Astrocyte (in vitro differentiated cells and primary cell): ENCODE results near the gene NOS1AP. TPM values are rescaled to one million over a fixed set of nuclear protein-coding genes. Genes with fewer than 3 reads are reported as not detected.

Source experiments
- DNase-seq: peaks from one replicate; pipeline ENCODE4 v3.0.0-alpha.2; 2010; ENCODE audit warnings: low read depth
- FAIRE-seq: peaks from 2 replicates; lab custom pipeline; 2011; peaks lifted over from hg19 to GRCh38; lab: Jason Lieb, UNC
- H2AFZ ChIP-seq: 2 replicates; pipeline ENCODE4 v1.6.0; 2012; ENCODE audit warnings: low read depth, low read length, inconsistent platforms
- H3K27ac ChIP-seq: 2 replicates; pipeline ENCODE4 v1.5.1; 2011; ENCODE audit warnings: low read depth, low read length, inconsistent platforms
- H3K27me3 ChIP-seq: 2 replicates; pipeline ENCODE4 v1.6.0; 2011; ENCODE audit warnings: low read length, inconsistent platforms; ENCODE audit not compliant: insufficient read depth
- H3K36me3 ChIP-seq: 2 replicates; pipeline ENCODE4 v1.5.1; 2011; ENCODE audit warnings: low read length, inconsistent platforms; ENCODE audit not compliant: insufficient read depth
- H3K4me1 ChIP-seq: 2 replicates; pipeline ENCODE4 v1.5.1; 2011; ENCODE audit warnings: low read length, inconsistent platforms; ENCODE audit not compliant: insufficient read depth
- H3K4me2 ChIP-seq: 2 replicates; pipeline ENCODE4 v1.6.0; 2012; ENCODE audit warnings: low read length, inconsistent platforms
- H3K4me3 ChIP-seq: 2 replicates; pipeline ENCODE4 v1.5.1; 2011; ENCODE audit warnings: low read depth, mild to moderate bottlenecking, low read length, inconsistent platforms; ENCODE audit not compliant: insufficient read depth
- H3K79me2 ChIP-seq: 2 replicates; pipeline ENCODE4 v1.6.0; 2012; ENCODE audit warnings: mild to moderate bottlenecking, low read length, inconsistent platforms; ENCODE audit not compliant: insufficient read depth
- H3K9ac ChIP-seq: 2 replicates; pipeline ENCODE4 v1.6.0; 2012; ENCODE audit warnings: mild to moderate bottlenecking, low read length, inconsistent platforms
- H3K9me3 ChIP-seq: 2 replicates; pipeline ENCODE4 v1.5.1; 2012; ENCODE audit warnings: low read depth, mild to moderate bottlenecking, low read length, inconsistent platforms; ENCODE audit not compliant: insufficient read depth
- H4K20me1 ChIP-seq: 2 replicates; pipeline ENCODE4 v1.6.0; 2012; ENCODE audit warnings: low read length, inconsistent platforms; ENCODE audit not compliant: insufficient read depth
- H3K27ac Mint-ChIP-seq: one replicate; pipeline ENCODE4 v1.8.0; 2021; ENCODE audit warnings: mild to moderate bottlenecking, mixed read lengths; ENCODE audit not compliant: unreplicated experiment
- H3K27me3 Mint-ChIP-seq: one replicate; pipeline ENCODE4 v1.8.0; 2021; ENCODE audit warnings: low read depth, mixed read lengths; ENCODE audit not compliant: unreplicated experiment
- H3K36me3 Mint-ChIP-seq: one replicate; pipeline ENCODE4 v1.8.0; 2021; ENCODE audit warnings: low read depth, mixed read lengths; ENCODE audit not compliant: unreplicated experiment
- H3K4me1 Mint-ChIP-seq: one replicate; pipeline ENCODE4 v1.8.0; 2021; ENCODE audit warnings: low read depth, mixed read lengths; ENCODE audit not compliant: unreplicated experiment
- H3K4me3 Mint-ChIP-seq: one replicate; pipeline ENCODE4 v1.8.0; 2021; ENCODE audit warnings: mild to moderate bottlenecking, moderate library complexity, mixed read lengths; ENCODE audit not compliant: unreplicated experiment
- H3K9me3 Mint-ChIP-seq: one replicate; pipeline ENCODE4 v1.8.0; 2021; ENCODE audit warnings: mild to moderate bottlenecking, mixed read lengths; ENCODE audit not compliant: unreplicated experiment
- CTCF ChIP-seq: IDR thresholded peaks from 2 replicates; pipeline ENCODE4 v1.5.1; 2011; ENCODE audit warnings: low read depth, mild to moderate bottlenecking, inconsistent platforms, low read length, moderate library complexity; ENCODE audit not compliant: insufficient read depth
- EZH2 ChIP-seq: IDR thresholded peaks from 2 replicates; pipeline ENCODE4 v1.6.1; 2012; ENCODE audit warnings: mild to moderate bottlenecking, low read length, inconsistent platforms; ENCODE audit not compliant: insufficient read depth
- total RNA-seq: library from RNA; stranded (reverse); gene quantifications from 2 replicates; pipeline ENCODE4 v1.2.1, GENCODE V29; 2021

Gene NOS1AP
- total RNA-seq, 1 donor from 2014 or later = 1.2 TPM

- H3K27ac Mint-ChIP-seq = no peak overlapping the region
- H3K4me3 Mint-ChIP-seq = no peak overlapping the region
- no peaks in the 10 kb centered on the region for H3K36me3 Mint-ChIP-seq
- no peaks in the 10 kb centered on the region for H4K20me1 ChIP-seq
- H3K9me3 Mint-ChIP-seq = no peaks in the 10 kb centered on the region
- FAIRE-seq (no peak), DNase-seq (no peak)
- no peak overlapping the region for H3K27ac ChIP-seq
- no peak overlapping the region for H2AFZ ChIP-seq
- no peaks in the 10 kb centered on the region for H3K9me3 ChIP-seq
- H3K4me3 ChIP-seq = no peak overlapping the region
- peaks cover 11% of the 10 kb centered on the region for H3K4me1 Mint-ChIP-seq
- TF ChIP-seq CTCF (no peak), EZH2 (no peak)
- H3K4me1 ChIP-seq = peaks cover 7% of the 10 kb centered on the region
- no peak overlapping the region for H3K9ac ChIP-seq
- no peak overlapping the region for H3K4me2 ChIP-seq
- H3K27me3 Mint-ChIP-seq = no peaks in the 10 kb centered on the region
- peaks cover 4% of the 10 kb centered on the region for H3K27me3 ChIP-seq
- no peaks in the 10 kb centered on the region for H3K79me2 ChIP-seq
- H3K36me3 ChIP-seq = no peaks in the 10 kb centered on the region
These were observed 126.9 kb downstream of the NOS1AP start for GRCh38 chr1:162196387-162196786.

GRCh38 chr1:162197041-162197531 lies 127.6 kb downstream of the NOS1AP start:
- H4K20me1 ChIP-seq = no peaks in the 10 kb centered on the region
- no peak overlapping the region for H3K4me3 Mint-ChIP-seq
- H3K27me3 Mint-ChIP-seq = no peaks in the 10 kb centered on the region
- no peak for TF ChIP-seq CTCF
- H3K9ac ChIP-seq = no peak overlapping the region
- H3K4me1 ChIP-seq = peaks cover 3% of the 10 kb centered on the region
- DNase-seq (no peak), FAIRE-seq (no peak)
- H3K79me2 ChIP-seq = no peaks in the 10 kb centered on the region
- peaks cover 4% of the 10 kb centered on the region for H3K27me3 ChIP-seq
- H3K4me1 Mint-ChIP-seq = peaks cover 11% of the 10 kb centered on the region
- H3K36me3 ChIP-seq = no peaks in the 10 kb centered on the region
- no peaks in the 10 kb centered on the region for H3K9me3 ChIP-seq
- H3K4me2 ChIP-seq = no peak overlapping the region
- H3K27ac ChIP-seq = no peak overlapping the region
- H3K27ac Mint-ChIP-seq = no peak overlapping the region
- no peak overlapping the region for H3K4me3 ChIP-seq
- H2AFZ ChIP-seq = no peak overlapping the region
- no peaks in the 10 kb centered on the region for H3K36me3 Mint-ChIP-seq
- no peaks in the 10 kb centered on the region for H3K9me3 Mint-ChIP-seq

- peaks cover 4% of the 10 kb centered on the region for H3K27me3 ChIP-seq
- H3K4me1 ChIP-seq = peaks cover 3% of the 10 kb centered on the region
- no peak for FAIRE-seq
- Mint-ChIP-seq H3K36me3 (no peaks in the 10 kb centered on the region), H3K4me1 (peaks cover 11% of the 10 kb centered on the region), H3K9me3 (no peaks in the 10 kb centered on the region), H3K27ac (no peak overlapping the region), H3K27me3 (no peaks in the 10 kb centered on the region), H3K4me3 (no peak overlapping the region)
- no peak overlapping the region for H3K27ac ChIP-seq
- TF ChIP-seq CTCF (no peak), EZH2 (no peak)
- no peak overlapping the region for H3K4me3 ChIP-seq
- H4K20me1 ChIP-seq = no peaks in the 10 kb centered on the region
- no peak overlapping the region for H3K9ac ChIP-seq
- H3K9me3 ChIP-seq = no peaks in the 10 kb centered on the region
- no peaks in the 10 kb centered on the region for H3K36me3 ChIP-seq
- H3K4me2 ChIP-seq = no peak overlapping the region
- no peak overlapping the region for H2AFZ ChIP-seq
- DNase-seq = no peak
- no peaks in the 10 kb centered on the region for H3K79me2 ChIP-seq
These were observed 128.3 kb downstream of the NOS1AP start for GRCh38 chr1:162197615-162198421.
